Smooth muscle cell (in vitro differentiated cells): ENCODE results near the gene GCNT1. TPM values are rescaled to one million over a fixed set of nuclear protein-coding genes. Genes with fewer than 3 reads are reported as not detected.

Experiments
- DNase-seq: peaks from one replicate; lab custom pipeline; 2025; ENCODE audit not compliant: unreplicated experiment; lab: John Stamatoyannopoulos, UW
- H2AFZ ChIP-seq: fragments of 200-600 bp; sonication (generic); 2 replicates; pipeline ENCODE4 v1.6.0; 2016; ENCODE audit warnings: antibody characterized with exemption, low read depth, mild to moderate bottlenecking
- H3F3A ChIP-seq: fragments of 200-600 bp; sonication (generic); 2 replicates; pipeline ENCODE4 v1.6.0; 2017; ENCODE audit warnings: antibody characterized with exemption, low read depth
- H3K27ac ChIP-seq: fragments of 200-600 bp; sonication (generic); 2 replicates; pipeline ENCODE4 v1.5.1; 2016; ENCODE audit warnings: low read depth, mild to moderate bottlenecking
- H3K27me3 ChIP-seq: fragments of 200-600 bp; sonication (generic); 2 replicates; pipeline ENCODE4 v1.6.1; 2016; ENCODE audit warnings: low read depth, mild to moderate bottlenecking
- H3K36me3 ChIP-seq: fragments of 200-600 bp; sonication (generic); 2 replicates; pipeline ENCODE4 v1.5.1; 2016; ENCODE audit warnings: low read depth
- H3K4me1 ChIP-seq: fragments of 200-600 bp; sonication (generic); 2 replicates; pipeline ENCODE4 v1.5.1; 2016; ENCODE audit warnings: low read depth
- H3K4me2 ChIP-seq: fragments of 200-600 bp; sonication (generic); 2 replicates; pipeline ENCODE4 v1.6.0; 2016; ENCODE audit warnings: mild to moderate bottlenecking
- H3K4me3 ChIP-seq: fragments of 200-600 bp; sonication (generic); 2 replicates; pipeline ENCODE4 v1.5.1; 2016; ENCODE audit warnings: mild to moderate bottlenecking
- H3K79me2 ChIP-seq: fragments of 200-600 bp; sonication (generic); 2 replicates; pipeline ENCODE4 v1.6.0; 2016; ENCODE audit warnings: low read depth, mild to moderate bottlenecking
- H3K9ac ChIP-seq: fragments of 200-600 bp; sonication (generic); 2 replicates; pipeline ENCODE4 v1.6.0; 2016; ENCODE audit warnings: low read depth
- H3K9me3 ChIP-seq: fragments of 200-600 bp; sonication (generic); replicated peaks from 2 replicates; pipeline ENCODE4 v1.5.1; 2016; ENCODE audit warnings: low read depth
- H4K20me1 ChIP-seq: fragments of 200-600 bp; sonication (generic); 2 replicates; pipeline ENCODE4 v1.6.0; 2016; ENCODE audit warnings: low read depth
- WGBS: methylation state at CpG from one replicate; pipeline ENCODE4 v1.1.7; 2016; ENCODE audit warnings: low lambda C conversion rate; 5-methylcytosine and 5-hydroxymethylcytosine counted together
- polyA plus RNA-seq: library from polyadenylated mRNA; unstranded; fragments of >200 nt; fragmentation: Nextera tagmentation; extraction: Ambion mirVana; gene quantifications from 2 replicates; pipeline ENCODE4 v1.2.1, GENCODE V29; 2016
- total RNA-seq: library from RNA; depleted of rRNA; stranded (reverse); fragments of >200 nt; gene quantifications from 2 replicates; pipeline ENCODE4 v1.2.3, GENCODE V29; 2014
- TF ChIP-seq, protein P1 (sequence below): fragments of 200-600 bp; sonication (generic); IDR thresholded peaks from 2 replicates; pipeline ENCODE4 v1.5.1; 2017; ENCODE audit warnings: borderline replicate concordance, mild to moderate bottlenecking, antibody characterized with exemption; ENCODE audit not compliant: insufficient read depth, poor library complexity, severe bottlenecking

The GCNT1 gene
- total and polyA plus RNA-seq, 2 experiments from 2014 or later = 4.9 to 7.1 TPM

DNA sequence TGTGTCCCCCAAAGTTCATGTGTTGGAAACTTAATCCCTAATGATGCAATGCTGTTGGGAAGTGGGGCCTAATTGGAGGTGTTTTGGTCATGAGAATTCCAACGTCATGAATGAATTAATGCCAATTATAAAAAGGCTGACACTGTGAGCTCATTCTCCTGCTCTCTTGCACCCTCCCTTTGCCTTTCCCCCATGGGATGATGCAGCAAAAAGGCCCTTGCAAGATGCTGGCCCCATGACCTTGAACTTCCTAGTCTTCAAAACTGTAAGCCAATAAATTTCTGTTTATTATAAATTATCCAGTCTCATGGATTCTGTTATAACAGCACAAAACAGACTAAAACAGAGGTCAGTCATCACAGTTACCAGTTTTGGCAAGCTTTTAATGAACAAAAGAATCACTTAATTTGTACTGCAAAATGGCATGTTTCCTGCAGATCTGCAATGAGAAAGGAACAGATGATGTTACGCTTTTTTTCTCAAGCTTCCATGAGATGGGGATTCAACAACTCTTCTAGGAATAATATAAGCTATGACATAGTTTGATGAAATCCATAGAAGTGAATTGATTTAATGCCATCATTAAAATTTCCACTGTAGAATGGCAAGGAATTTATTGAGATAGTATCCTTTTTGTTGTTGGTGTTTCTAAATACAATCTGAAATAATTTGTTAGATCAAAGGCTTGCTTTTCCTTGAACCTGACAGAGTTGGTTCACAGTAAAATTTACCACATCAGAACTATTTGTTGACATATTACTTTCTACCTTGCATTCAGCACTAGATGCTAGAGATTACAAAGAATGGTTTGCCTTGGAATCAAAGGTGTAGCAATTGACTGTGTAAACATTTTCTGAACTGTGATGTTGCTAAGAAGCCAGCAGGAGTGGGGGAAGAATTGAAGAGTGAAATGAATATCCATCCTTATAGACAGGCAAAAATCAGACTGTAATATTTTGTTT lies 35.5 kb upstream of the GCNT1 start:
- TF ChIP-seq, protein P1, sequence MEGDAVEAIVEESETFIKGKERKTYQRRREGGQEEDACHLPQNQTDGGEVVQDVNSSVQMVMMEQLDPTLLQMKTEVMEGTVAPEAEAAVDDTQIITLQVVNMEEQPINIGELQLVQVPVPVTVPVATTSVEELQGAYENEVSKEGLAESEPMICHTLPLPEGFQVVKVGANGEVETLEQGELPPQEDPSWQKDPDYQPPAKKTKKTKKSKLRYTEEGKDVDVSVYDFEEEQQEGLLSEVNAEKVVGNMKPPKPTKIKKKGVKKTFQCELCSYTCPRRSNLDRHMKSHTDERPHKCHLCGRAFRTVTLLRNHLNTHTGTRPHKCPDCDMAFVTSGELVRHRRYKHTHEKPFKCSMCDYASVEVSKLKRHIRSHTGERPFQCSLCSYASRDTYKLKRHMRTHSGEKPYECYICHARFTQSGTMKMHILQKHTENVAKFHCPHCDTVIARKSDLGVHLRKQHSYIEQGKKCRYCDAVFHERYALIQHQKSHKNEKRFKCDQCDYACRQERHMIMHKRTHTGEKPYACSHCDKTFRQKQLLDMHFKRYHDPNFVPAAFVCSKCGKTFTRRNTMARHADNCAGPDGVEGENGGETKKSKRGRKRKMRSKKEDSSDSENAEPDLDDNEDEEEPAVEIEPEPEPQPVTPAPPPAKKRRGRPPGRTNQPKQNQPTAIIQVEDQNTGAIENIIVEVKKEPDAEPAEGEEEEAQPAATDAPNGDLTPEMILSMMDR = no peak
- Histone ChIP-seq H3K4me2 (no peak overlapping the region), H3F3A (no peaks in the 10 kb centered on the region), H3K79me2 (no peaks in the 10 kb centered on the region), H3K4me3 (no peak overlapping the region), H3K4me1 (no peaks in the 10 kb centered on the region), H3K9me3 (no peaks in the 10 kb centered on the region), H3K27ac (no peak overlapping the region), H2AFZ (no peak overlapping the region), H4K20me1 (no peaks in the 10 kb centered on the region), H3K27me3 (no peaks in the 10 kb centered on the region), H3K9ac (no peak overlapping the region), H3K36me3 (no peaks in the 10 kb centered on the region)
- DNase-seq = no peak
- WGBS = 49% methylated on average over 2 of the region's 2 CpGs

DNA sequence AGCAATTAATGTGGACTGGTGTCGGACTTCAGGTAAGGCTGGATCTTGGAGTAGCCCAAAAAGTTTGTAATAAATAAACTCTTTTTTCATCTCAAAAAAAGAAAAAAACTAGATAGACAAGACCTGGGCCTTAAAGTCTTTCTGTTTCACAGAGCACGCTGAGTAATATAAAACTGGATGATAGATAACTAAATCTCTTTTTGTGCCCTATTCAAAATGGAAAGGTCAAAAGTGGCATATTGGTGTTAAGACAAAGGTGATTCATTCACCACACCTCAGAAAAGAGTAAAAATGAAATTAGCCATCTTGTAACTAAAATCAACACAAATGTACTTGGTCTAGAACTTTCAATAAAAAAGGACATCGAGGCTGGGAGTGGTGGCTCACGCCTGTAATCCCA lies 34.5 kb upstream of the GCNT1 start:
- no peak for DNase-seq
- WGBS = 95% methylated on average over 4 of the region's 4 CpGs
- TF ChIP-seq, protein P1 = no peak
- Histone ChIP-seq H4K20me1 (no peaks in the 10 kb centered on the region), H3F3A (no peaks in the 10 kb centered on the region), H3K36me3 (no peaks in the 10 kb centered on the region), H3K79me2 (no peaks in the 10 kb centered on the region), H3K4me3 (no peak overlapping the region), H3K4me1 (no peaks in the 10 kb centered on the region), H3K27ac (no peak overlapping the region), H3K4me2 (no peak overlapping the region), H3K9ac (no peak overlapping the region), H2AFZ (no peak overlapping the region), H3K9me3 (no peaks in the 10 kb centered on the region), H3K27me3 (no peaks in the 10 kb centered on the region)

DNA sequence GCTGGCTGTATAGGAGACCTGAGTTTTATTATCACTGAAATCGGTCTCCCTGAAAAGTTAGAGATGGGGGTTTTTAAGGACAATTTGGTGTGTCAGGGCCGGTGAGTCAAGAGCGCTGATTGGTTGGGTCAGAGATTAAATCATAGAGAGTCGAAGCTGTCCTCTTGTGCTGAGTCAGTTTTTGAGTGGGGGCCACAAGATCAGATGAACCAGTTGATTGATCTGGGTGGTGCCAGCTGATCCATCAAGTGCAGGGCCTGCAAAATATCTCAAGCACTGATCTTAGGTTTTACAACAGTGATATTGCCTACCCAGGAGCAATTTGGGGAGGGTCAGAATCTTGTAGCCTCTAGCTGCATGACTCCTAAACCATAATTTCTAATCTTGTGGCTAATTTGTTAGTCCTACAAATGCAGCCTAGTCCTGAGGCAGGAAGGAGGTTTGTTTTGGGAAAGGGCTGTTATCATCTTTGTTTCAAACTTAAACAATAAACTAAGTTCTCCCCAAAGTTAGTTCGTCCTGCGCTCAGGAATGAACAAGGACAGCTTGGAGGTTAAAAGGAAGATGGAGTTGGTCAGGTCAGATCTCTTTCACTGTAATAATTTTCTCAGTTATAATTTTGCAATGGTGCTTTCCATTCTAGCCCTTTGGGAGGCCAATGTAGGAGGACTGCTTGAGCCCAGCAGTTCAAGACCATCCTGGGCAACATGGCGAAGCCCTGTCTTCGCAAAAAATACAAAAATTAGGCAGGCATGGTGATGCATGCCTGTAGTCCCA lies 33.1 kb upstream of the GCNT1 start:
- TF ChIP-seq, protein P1 = no peak
- WGBS = 81% methylated on average over 8 of the region's 8 CpGs
- H3K4me3 ChIP-seq = no peak overlapping the region

More for the DNA sequence above, 33.1 kb upstream of the GCNT1 start:
- H3K27me3 ChIP-seq = no peaks in the 10 kb centered on the region
- H3K4me2 ChIP-seq = no peak overlapping the region
- H3F3A ChIP-seq = no peaks in the 10 kb centered on the region
- DNase-seq = no peak
- H3K9ac ChIP-seq = no peak overlapping the region
- no peaks in the 10 kb centered on the region for H3K36me3 ChIP-seq
- no peaks in the 10 kb centered on the region for H3K4me1 ChIP-seq
- no peak overlapping the region for H3K27ac ChIP-seq
- no peak overlapping the region for H2AFZ ChIP-seq
- H3K9me3 ChIP-seq = no peaks in the 10 kb centered on the region
- no peaks in the 10 kb centered on the region for H4K20me1 ChIP-seq
- no peaks in the 10 kb centered on the region for H3K79me2 ChIP-seq
